NCI-H345 (cell line): Measurements from ENCODE around the gene PTPRN2.
"Not testable (repeated sequence)": the region's sequence is repeated elsewhere in the genome, so short reads cannot be mapped to it uniquely, and the experiment has no call there.

Source experiments
- DNase-seq: peaks from one replicate; lab custom pipeline; 2025; lab: John Stamatoyannopoulos, UW

The PTPRN2 gene

DNA sequence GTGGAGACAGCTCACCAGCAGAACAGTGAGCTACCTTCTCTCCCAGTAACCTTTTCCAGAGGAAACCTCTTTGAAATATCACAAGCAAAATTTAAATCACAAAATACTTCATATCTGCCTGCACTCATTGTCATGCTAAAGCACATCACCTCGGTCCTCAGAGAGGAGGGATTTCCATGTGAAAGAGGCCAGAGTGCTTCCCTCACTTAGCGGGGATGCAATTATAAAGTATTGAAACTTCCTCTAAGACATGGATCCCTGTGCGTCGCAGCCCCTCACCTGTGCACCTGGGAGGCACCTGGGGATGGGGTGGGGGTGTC, 792.9 kb downstream of the PTPRN2 start:
- peak; percentile 8 for DNase-seq

DNA sequence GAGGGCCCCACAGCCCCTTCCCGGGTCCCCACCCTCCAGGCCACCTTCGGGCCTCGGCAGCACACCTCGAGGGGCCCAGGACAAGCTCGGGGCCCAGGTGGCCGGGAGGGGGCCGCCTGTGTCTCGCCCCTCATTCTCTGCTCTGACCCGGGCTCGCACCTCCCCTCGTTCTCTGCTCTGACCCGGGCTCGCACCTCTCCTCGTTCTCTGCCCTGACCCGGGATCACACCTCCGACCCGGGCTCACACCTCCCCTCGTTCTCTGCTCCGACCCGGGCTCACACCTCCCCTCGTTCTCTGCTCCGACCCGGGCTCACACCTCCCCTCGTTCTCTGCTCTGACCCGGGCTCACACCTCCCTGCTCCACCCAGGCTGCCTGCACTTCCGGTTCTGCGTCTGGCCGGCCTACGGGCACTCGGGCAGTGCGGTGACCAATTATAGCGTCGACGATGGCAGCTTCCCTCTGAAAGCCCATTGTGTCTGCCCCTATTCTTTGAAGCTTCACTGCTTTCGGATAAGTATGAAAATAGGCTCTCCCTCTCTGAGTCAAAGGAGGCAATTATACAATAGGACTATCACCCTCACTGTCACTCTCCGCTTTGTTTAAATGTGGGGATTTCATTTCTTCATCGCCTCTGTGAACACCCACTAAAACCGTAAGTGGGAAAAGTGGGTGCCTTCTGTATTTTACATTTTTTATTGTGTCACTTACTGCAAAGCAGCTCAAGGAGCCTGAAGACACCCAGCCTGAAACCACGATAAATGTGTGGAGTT, 793.5 kb downstream of the PTPRN2 start:
- DNase-seq = peak; percentile 17

DNA sequence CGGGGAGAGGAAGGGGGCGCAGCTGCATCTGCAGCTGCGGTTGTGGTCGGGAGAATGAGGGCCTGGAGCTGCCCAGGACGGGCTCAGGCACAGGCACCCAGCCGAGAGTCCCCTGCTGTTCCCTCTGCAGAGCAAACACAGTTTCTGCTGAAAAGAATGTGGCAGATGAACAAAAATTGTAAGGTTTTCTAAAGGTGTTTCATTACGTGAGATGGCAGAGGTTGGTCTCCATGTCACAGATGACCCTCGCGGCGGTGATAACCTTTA, 794.6 kb downstream of the PTPRN2 start:
- peak; percentile 79 for DNase-seq

DNA sequence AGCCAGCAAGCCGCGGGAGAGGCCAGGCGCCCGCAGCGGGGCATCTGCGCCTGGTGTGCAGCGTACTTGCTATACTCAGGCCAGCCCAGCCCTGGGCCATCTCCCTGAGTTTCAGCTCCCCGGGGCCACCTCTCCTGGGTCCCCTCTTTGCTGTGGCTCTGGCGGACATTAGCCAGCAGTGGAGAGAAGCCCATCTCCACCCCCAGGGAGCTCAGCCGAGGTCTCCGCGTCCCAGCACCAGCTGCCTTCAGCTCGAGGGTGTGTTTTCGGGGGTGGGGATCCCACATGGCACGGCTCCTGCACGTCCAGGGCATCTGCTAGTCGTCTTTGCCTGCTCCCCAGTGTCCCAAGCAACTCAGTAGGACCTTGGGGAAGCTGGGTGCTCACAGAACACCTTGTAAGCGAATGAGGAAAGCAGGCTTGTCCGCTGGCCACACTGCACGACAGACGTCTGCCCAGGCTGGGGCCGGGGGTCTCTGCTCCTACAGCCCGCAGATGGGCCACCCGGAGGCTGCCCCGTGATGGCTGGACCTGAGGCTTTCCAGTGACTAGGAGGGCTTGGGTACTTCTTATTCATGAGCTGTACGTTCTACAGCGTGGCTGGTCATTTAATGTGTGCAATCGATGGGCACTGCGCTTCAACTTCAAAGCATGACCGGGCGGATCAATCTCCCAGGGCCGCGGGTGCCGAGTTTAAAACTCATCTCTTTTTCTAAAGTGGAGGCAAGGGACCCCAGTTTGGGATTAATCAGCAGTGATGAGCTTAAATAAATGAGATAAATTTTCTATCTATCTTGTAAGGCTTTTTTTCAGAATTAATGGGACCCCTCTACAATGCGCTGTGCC, 795.2 kb downstream of the PTPRN2 start:
- DNase-seq = no peak

DNA sequence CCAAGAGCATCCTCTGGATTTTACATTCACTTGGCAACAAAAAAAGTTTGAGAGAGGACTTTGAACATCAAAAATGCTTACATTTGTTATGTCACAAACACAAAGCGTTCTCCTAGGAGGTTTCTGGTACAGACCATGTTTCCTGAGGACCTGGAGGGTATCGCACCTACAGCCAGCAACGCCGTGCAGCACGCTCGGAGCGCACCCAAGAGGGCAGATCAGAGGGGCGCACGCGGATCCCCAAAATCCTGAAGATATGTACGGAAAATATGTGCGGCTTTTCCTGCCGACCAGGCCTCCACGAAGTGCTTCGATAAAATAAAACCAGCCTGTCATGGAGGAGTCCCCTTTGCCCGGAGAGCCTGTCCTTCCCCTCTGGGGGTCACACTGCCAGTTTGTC, 796.0 kb downstream of the PTPRN2 start:
- DNase-seq = no peak

DNA sequence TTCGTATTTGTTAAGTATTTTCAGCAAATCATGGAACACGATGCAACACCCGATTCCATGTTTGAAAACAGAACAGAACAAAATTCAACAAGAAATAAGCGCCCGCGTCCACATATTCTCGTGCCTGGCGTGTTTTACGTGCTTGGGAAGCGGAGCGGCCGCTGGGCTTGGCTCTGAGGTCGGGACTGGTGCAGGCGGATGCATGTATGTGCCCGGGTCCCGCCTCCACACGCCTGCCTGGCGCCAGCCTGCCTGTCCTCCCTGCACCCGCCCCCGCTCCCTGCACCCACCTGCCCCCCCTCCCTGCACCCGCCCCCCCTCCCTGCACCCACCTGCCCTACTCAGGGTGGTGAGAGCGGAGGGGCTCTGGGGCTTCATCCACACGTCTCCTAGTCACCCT, 796.4 kb downstream of the PTPRN2 start:
- DNase-seq = no peak

DNA sequence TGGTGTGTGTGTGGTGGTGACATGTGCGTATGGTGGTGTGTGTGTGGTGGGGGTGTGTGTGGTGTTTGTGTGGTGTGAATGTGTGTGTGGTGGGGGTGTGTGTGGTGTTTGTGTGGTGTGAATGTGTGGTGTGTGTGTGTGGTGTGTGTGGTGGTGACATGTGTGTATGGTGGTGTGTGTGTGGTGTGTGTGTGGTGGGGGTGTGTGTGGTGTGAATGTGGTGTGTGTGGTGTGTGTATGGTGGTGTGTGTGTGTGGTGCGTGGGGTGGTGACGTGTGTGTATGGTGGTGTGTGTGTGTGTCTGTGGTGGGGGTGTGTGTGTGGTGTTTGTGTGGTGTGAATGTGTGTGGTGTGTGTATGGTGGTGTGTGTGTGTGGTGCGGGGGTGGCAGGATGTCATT, 797.7 kb downstream of the PTPRN2 start:
- DNase-seq = no peak

DNA sequence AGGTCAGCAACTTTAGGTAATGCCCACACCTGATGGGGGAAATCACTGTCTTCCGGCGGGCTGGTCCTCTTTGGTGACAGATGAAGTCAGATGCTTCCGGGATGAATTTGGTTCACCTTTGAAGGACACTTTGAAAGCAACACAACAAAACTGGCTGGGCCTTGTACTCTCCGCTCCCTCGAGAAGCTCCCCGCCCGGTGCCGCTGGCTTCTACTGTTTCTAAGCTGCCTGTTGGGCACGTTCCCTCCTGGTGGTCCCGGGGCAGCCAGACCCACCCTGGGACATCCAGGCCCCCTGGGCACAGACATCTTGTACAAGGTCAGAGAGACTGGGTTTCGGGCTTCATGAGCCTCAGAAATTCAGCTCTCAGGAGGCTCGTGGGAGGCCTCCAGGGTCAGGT, 798.5 kb downstream of the PTPRN2 start:
- no peak for DNase-seq

DNA sequence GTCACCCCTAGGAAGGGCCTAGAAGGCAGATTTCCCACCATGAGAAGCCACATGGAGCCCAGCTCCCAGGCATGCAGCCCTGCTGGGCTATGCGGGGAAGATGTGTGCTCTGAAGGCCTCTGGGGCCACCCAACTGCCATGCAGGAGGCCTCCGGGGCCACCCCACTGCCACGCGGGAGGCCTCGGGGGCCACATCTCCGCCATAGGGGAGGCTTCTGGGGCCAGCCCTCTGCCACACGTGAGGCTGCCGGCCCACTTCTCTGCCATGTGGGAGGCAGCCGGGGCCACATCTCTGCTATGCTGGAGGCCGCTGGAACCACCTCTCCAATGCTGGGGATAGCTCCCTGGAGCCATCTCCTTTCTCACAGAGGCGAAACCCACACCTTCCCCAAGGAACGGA, 799.0 kb downstream of the PTPRN2 start:
- DNase-seq = no peak

DNA sequence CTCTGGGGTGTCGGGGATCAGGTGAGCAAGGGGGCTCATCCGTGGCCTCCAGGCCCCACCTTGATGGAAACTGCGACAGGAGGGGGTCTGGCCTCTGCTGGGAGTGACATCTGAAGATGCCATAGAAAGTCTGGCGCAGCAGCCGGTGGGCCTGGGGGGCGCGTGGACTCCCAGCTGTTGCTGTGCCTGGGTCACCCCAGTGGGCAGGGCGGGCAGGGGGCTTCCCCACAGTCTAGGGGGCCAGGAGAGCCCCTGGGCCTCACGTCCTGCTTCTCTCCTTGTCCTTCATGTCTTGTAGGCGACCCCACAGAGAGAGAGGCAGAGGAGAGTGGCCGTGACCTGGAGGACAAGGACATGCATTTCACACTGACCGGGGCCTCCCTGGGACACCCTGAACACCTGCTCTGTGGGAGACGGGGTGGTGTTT, 800.3 kb downstream of the PTPRN2 start:
- DNase-seq = no peak

DNA sequence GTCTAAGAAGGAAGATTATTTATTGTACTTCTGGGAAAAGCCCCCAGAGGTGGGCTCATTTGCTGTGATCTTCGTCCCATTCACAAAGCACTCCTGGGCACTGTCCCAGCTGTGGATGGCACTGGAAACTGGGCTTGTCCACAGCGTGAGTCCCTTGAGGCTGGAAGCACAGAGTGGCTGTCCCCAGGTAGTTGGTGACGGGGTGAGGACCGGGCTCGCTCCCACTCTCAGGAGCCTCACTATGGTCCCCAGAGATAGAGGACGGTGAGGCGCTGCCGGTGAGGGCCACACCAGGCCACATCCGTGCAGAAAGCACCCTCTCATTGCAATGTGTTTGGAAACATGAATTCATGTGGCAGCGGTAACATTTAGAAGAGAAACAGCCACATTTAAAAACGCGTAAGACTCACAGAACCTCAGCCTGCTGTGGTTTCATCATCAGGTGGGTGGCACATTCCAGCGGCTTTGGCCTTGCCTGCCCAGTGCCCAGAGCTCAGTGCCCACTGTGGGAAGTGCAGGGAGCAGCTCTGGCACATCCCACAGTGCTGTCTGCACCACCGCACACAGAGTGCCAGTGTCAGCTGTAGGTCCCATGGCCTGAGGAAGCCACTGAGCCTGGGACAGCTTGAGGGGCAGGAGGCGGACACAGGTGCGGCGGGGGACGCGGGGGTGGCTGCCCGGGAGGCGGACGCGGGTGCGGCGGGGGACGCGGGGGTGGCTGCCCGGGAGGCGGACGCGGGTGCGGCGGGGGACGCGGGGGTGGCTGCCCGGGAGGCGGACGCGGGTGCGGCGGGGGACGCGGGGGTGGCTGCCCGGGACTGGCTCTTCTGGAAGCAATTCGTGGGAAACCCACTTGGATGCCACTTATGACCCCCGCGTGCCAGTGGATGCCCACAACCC, 801.0 kb downstream of the PTPRN2 start:
- DNase-seq = no peak

DNA sequence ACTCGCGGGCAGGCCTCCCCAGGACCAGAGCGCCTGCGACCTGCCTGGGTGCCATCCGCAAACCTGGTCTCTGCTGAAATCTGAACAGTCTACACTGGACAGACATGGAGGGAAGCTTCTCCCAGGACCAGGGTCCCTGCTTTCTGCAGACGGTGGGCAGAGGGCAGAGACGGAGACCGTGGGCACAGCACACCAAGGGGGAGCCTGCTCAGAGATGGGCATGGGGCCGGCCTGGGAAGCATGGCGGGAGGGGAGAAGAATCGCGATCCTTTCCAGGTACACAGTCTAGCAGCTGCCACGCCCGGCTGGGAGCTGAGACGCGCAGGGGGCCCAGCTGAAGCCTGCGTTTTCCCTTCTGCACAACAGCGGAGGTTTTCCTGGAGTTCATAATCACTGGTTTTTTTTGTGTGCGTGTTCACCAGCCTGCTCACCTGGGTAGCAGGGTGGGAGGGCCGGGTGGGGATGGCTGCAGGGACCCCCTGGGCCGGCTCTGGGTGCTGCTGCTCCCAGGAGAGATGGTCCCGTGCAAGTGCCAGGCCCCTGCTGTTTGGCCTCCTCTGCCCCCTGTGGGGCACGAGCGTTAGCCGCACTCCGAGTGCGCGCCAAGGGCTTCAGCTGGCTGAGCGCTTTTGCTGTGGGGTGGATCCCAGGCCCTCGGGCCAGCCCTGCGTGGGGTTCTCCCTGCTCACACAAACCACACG, 802.0 kb downstream of the PTPRN2 start:
- peak; percentile 58 for DNase-seq

DNA sequence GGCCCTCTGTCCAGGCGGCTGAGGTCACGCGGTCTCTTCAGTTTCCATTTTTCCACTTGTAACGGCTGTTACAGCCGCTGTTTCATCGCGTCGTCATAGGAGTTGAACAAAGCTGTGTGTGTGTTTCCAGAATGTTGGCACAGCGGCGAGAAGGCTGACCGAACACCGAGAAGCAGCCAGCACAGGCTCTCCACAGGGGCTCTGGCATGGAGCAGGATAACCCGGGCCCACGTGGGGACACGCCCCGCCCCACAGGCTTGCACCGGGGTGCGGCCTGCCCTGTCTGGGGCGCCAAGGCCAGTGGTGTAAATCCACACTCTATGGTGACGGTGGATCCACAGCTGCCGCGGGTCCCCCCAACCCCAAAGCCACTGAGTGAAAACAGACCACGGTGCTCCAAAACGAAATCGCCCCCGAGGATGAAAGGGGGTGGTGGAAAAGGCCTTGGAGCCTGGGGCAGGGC, 802.6 kb downstream of the PTPRN2 start:
- DNase-seq = no peak

DNA sequence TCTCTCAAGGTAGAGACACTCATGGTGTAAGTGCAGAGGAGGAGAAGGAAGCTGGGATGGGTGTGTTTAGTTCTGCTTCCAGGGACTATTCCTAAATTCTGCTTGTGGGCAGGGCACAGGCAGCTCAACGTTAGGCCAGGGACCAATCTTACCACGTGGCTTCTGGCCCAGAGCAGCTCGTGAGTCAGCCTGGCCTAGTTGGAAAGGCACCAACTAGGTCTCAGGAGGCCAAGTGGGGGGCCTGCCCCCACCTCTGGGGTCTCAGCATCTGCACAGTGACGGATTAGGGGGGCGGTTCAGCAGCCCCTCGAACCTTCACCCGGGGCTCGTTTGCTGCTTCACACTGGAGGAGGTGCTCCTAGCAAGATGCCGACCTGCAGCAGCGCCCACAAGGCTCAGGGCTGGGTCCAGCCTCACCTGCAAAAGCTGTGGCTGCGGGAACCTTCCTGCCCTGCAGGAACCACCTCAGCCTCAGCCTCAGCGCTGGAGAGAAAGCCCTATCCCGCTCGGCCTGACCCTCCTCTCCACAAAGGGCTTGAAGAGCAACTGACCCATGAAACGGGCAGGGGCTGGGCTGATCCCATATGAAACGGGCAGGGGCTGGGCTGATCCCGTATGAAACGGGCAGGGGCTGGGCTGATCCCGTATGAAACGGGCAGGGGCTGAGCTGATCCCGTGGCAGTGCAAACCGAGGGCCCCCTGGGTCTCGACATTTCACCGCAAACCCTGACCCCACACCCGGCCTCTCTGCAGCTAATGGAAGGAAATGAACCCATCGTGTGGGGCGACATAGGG, 803.4 kb downstream of the PTPRN2 start:
- DNase-seq = no peak

DNA sequence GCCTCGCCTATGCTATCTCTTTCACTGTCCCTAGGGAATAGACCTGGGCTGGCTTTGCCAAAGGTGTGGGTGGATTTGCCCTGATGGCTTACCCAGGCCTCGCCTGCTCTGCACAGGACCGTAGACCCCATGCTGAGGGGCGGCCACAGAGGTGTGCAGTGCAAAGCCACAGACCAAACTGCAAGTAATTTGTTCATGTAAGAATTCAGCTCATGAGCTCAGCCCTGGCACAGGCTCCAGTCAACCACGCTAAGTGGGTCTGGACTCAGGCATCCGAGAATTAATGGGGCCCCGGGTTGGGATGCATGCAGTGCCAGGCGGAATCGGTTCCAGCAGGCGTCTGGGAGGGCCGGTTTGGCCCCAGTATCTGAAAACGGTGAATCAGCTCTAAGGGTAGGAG, 805.6 kb downstream of the PTPRN2 start:
- DNase-seq = no peak

DNA sequence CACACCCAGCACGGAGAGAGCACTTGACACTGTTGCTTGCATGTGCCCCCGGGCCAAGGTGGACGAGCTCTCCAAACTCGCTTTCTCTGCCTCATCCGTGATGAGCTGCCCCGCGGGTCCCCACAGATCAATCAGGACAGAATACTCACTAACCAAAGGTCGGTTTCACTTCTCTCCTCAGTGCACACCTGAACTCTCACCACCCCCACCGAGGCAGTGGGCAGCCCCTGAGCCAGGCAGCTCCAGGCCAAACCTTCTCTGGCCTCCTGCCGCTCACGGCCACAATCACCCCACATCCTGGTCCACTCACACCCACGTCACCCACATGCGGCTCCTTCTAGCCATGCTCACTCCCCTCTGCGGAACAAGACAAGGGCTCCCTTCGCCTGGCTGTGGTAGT, 806.9 kb downstream of the PTPRN2 start:
- no peak for DNase-seq

DNA sequence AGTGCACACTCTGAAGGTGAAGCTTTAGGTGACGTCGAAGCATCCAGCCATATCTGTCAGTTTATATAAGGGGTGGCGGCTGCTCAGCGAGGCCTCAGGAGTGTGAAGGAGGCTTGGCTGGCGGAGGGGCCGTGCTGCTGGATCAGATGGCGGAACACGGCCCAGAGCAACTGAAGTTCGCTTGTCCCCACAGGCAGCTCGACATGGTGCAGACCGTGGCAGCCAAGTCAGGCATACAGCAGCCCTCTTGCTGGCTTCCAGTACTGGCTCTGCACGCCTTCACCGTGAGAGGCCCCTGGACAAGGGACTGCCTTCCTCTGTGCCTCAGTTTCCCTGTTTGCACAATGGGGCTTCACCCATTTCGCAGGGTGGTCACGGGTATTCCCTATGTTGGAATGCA, 807.3 kb downstream of the PTPRN2 start:
- DNase-seq = no peak

DNA sequence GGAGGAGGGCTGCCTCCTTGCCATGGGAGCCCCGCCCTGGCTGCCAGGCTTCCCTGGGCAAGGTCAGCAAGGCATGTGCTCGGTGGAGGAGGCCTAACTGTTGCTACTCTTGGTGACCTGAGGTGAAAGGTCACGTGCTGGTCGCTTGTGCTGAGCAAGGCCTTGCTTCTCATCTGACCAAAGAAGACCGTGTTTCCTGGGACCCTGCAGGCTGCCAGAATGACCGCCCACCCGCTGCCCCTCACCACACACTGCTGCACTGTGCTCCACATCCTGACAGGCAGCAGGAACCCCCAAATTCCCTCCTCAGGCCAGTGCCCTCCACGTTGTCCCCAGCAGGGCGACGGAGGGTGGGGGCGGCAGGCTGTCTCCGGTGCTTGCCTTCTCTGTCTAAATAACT, 808.4 kb downstream of the PTPRN2 start:
- DNase-seq = no peak

DNA sequence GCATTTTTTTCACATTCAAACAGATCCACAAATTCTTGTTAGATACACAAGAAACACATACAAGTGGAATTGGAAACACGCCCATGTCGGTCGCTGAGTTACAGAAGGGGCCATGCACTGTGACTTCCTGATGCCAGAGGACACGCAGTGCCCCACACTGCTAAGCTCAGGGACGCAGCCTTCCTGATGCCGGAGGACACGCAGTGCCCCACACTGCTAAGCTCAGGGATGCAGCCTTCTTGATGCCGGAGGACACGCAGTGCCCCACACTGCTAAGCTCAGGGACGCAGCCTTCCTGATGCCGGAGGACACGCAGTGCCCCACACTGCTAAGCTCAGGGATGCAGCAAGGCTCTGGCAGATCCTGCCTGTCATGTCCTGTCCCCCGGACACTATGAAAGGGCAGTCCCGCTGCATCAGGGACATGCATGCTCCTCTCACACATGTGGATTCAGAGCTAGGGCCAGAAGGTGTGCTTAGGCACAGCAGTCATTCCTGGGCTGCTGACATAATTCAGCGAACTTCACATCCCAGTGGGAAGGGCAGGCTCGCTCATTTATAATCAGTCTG, 810.3 kb downstream of the PTPRN2 start:
- not testable (repeated sequence) for DNase-seq

DNA sequence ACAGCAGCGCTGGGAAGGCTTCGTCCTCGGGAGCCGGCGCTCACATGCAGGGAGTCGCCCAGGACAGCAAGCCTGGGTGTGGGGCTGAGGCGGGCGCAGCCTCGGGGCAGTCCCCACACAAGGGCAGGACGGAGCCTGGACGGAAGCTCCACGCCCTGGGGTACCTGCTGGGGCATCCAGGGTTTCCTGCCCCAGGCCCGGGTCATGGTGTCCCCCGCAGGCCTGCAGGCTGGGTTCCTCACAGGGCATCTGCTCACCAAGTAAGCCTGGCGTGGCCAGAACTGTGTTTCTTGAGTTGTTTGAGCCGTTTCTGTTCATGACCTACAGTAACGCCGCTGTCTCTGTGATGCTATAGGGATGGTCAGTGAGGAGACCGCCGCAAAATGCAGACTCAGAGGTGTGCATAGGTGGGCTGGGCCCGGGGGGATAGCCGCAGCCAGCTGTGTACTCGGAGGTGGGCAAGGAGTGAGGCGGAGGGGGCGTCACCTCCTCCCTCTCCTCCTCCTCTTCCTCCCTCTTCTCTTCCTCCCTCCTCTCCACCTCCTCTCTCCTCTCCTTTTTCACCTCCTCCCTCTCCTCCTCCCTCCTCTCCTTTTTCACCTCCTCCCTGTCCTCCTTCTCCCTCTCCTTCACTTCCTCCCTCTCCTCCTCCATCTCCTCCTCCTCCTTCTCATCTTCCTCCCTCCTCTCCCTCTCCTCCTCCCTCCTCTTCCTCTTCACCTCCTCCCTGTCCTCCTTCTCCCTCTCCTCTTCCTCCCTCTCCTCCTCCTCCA, 811.9 kb downstream of the PTPRN2 start:
- DNase-seq = no peak
